GM21619 (cell line): ENCODE data around the gene IFI27L1.

ENCODE experiments used
- ATAC-seq: cut with Tn5 transposase; IDR thresholded peaks from one replicate; pipeline ENCODE4 v1.9.1; 2021; ENCODE audit not compliant: unreplicated experiment

The IFI27L1 gene

DNA sequence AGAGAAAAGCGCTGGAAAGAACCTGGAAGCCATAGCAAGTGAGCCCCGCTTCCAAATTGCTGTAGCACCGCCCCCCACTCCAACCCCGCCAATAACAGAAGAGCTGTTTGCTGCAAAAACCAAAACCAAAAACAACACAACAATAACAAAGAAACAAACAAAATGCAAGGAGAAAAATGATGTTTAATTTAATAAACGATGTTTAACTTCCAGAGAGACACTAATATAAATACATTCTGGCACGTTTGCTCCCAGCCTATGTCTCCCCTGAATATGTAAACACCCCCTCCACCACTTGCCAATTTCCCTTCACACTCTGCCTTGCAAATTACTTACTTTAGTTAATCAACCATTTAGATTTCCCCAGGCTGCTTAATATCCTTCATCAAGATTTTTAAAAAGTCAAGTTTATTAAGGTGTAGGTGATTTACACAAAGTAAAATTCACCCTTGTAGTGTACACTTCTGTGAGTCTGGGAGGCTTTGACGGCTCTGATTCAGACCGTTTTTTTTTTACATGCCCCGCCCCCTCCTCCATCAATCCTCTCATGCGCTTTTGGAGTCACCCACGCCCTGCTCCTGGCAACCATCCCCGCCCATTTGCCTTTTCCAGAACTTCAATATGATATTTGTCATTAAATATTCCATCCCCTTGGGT, 48.8 kb downstream of the IFI27L1 start:
- ATAC-seq: no peak

DNA sequence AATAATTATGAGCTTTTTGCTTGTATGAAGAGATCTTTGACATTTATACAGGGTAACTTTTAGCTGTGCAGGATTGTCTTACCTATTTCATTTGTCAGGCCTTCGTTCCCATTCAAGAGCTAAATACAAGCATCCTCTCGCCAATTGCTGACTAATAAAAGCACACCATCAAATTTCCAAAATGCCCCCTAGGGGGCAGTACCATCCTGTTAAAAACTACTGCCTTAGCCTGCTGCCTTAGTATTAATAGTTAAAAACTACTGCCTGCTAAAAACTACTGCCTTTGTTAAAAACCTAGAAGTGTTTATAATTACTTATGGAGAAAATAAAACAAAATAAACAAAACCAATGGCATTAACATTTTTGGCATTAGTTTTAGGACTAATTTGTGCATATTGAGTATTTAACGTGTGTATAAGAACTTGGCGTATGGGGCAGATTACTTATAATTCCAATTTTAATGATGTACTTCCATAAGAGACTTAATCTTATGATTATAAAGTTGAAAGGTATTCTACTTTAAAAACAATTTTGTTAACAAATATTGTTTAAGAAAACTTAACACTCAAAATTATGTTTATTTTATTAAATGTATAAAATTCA, 51.3 kb downstream of the IFI27L1 start:
- ATAC-seq: no peak

- no peak for ATAC-seq
Measured at GRCh38 chr14:94135476-94135875, 54.4 kb downstream of the IFI27L1 start.

- ATAC-seq: peak; percentile 82
Measured at GRCh38 chr14:94136575-94137331, 55.6 kb downstream of the IFI27L1 start.

DNA sequence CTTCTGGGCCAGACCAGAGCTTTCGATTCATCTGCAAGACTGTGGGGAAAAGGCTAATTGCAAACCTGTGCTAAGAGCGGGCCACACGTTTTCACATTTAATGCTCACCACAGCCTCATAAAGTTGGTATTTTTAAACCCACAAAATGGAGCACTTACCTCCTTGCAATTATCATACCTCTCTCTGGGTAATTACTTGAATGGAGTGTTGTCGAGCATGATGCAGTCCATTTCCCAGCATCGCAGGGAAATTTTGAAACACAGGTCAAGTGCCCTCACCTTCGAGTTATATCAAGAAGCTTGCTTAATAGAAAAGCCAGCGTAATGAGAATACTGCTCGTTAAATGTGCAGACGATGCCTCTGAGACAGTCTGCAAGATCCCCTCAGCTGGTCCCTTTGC, 57.1 kb downstream of the IFI27L1 start:
- ATAC-seq: no peak

GRCh38 chr14:94139006-94139405, 57.9 kb downstream of the IFI27L1 start:
- ATAC-seq: no peak

GRCh38 chr14:94139421-94139820, 58.3 kb downstream of the IFI27L1 start:
- ATAC-seq: no peak

DNA sequence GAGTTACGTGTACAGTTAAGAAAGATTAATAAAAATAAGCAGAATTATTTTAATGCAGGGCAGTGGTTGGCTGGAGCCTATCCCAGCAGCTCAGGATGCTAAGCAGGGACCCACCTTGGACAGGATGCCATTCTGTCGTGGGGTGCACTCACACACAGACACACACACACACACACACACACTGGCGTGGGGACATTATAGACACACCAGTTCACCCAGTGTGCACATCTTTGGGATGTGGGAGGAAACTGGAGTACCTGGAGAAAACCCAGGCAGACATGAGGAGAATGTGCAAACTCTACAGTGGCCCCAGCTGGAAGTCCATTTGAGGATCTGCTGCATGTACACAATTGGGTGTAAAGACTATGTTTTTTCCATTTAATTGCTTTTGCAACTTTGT, 61.1 kb downstream of the IFI27L1 start:
- no peak for ATAC-seq

- ATAC-seq: no peak
Measured at GRCh38 chr14:94142836-94143235, 61.7 kb downstream of the IFI27L1 start.

DNA sequence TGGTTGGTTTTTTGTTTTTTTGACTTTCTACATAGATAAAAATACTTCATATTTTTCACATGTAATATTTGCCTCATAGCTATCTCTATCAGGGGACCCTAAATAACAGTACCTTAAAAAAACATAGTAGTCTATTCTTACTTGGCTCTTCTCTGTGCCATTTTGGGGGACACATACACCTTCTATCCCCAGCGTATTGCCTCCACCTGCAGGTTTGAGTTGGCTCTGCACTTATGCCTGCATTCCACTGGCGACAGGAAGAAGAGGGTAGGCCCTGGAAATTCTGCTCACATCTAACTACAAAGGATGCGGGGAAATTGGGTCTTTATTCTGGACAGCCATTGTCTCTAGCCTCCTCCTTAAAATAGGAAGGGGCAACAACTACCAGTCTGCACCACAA, 62.1 kb downstream of the IFI27L1 start:
- ATAC-seq: no peak

DNA sequence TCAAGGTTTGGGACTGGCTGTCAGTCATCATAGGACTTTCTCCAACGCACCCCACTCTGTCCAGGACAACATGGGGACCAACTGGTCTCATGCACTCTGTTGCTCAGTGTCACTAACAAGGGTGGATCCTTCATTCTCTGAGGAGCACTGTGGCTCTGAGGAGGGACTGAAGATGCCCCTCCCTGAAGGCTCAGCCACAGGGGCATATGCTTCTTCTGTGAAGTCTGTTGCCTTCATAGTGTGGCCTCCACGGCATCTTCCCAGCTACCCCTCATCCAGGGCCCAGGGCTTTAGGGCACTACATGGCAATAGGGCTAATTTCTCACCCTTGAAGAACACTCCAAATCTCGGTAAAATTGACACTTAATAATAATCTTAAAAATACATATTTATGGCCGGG, 62.6 kb downstream of the IFI27L1 start:
- no peak for ATAC-seq

GRCh38 chr14:94144765-94145164, 63.7 kb downstream of the IFI27L1 start:
- ATAC-seq: no peak

DNA sequence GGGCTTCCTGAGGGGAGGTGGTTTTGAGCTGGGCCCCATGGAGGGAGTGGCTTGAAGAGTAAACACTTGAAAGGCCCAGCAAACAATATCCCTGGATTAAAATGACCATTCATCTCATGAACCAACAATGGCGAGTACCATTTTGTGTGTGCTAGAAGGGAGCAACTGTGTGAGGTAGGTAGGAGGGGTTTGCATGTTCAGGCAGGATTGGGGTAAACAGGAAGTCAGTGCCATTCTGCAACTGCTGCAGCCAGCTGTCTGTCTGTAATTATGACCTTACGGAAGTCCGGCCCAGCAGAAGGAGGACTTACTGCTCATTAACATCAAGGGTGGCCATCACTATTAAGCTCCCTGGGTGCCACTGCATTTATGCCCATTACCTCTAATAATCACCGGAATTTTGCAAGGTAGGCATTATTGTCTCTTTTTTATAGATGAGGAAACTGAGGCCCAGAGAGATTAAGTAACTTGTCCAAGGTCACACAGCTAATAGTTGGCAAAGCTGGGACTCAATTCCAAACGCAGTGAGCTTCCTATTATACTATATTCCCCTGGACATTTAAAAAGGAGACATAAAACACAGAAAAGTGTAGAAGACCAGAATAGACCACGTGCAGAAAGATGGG, 64.9 kb downstream of the IFI27L1 start:
- no peak for ATAC-seq
